ENCODE data around the gene PAK3.

- TF ChIP-seq POLR2A (IDR thresholded peaks at IDR 0.05; ENCODE audit: low read depth, low read length) (no peak), POLR2AphosphoS5 (IDR thresholded peaks at IDR 0.05; ENCODE audit: insufficient read depth, low read depth, low read length) (no peak), EZH2 (IDR thresholded peaks at IDR 0.05; ENCODE audit: borderline replicate concordance, low read depth, low read length, severe bottlenecking) (no peak), GATA2 (IDR thresholded peaks at IDR 0.05; ENCODE audit: insufficient read depth, insufficient read length, low read depth, low read length) (no peak)
- TF ChIP-seq, protein P1, sequence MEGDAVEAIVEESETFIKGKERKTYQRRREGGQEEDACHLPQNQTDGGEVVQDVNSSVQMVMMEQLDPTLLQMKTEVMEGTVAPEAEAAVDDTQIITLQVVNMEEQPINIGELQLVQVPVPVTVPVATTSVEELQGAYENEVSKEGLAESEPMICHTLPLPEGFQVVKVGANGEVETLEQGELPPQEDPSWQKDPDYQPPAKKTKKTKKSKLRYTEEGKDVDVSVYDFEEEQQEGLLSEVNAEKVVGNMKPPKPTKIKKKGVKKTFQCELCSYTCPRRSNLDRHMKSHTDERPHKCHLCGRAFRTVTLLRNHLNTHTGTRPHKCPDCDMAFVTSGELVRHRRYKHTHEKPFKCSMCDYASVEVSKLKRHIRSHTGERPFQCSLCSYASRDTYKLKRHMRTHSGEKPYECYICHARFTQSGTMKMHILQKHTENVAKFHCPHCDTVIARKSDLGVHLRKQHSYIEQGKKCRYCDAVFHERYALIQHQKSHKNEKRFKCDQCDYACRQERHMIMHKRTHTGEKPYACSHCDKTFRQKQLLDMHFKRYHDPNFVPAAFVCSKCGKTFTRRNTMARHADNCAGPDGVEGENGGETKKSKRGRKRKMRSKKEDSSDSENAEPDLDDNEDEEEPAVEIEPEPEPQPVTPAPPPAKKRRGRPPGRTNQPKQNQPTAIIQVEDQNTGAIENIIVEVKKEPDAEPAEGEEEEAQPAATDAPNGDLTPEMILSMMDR (IDR thresholded peaks at IDR 0.05; ENCODE audit: extremely low read depth in 1 of 2, insufficient read depth in 1 of 2, low read depth in 1 of 2, low read length in 2 of 2), result no peak
- TF ChIP-seq, protein P2, sequence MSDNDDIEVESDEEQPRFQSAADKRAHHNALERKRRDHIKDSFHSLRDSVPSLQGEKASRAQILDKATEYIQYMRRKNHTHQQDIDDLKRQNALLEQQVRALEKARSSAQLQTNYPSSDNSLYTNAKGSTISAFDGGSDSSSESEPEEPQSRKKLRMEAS (IDR thresholded peaks at IDR 0.05; ENCODE audit: insufficient read depth, insufficient read length), result no peak
These were observed 6.6 kb downstream of the PAK3 start for GRCh38 chrX:111102636-111103035.
